GM19043 (cell line): ENCODE data around the gene ZNF747.
A peak's percentile ranks its signal among the peaks of the same experiment; 100 is the strongest.
"Not testable (repeated sequence)": the region's sequence is repeated elsewhere in the genome, so short reads cannot be mapped to it uniquely, and the experiment has no call there.

Experiments
- ATAC-seq: cut with Tn5 transposase; IDR thresholded peaks from one replicate; pipeline ENCODE4 v1.9.1; 2021; ENCODE audit warnings: low read depth; ENCODE audit not compliant: unreplicated experiment

ZNF747 gene

DNA sequence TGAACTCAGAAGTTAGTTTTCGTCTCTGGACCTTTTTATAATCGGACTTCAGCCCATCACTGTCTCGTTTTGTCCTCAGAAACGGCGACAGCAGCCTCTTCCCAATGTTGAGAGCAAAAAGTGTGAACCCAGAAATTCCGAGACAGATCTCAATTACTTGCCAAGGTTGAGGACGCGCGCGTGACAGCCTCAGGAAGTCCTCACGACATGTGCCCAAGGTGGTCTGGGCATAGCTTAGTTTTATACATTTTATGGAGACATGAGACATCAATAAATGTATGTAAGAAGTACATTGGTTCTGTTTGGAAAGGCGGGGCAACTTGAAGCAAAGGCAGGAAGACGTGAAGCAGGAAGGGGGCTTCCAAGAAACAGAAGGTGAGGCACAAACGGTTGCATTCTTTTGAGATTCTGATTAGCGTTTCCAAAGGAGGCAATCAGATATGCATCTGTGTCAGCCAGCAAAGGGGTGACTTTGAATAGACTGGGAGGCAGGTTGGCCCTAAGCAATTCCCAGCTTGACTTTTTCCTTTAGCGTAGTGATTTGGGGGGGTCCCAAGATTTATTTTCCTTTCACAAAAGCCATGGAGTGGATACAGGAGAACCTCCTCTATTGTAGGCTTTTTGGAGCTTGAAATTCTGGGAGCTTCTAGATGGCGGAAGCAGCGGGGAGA is 583 bp upstream of the ZNF747 start:
- no peak for ATAC-seq

- ATAC-seq: no peak
Observed at GRCh38 chr16:30533748-30534367, 800 bp downstream of the ZNF747 start.

DNA sequence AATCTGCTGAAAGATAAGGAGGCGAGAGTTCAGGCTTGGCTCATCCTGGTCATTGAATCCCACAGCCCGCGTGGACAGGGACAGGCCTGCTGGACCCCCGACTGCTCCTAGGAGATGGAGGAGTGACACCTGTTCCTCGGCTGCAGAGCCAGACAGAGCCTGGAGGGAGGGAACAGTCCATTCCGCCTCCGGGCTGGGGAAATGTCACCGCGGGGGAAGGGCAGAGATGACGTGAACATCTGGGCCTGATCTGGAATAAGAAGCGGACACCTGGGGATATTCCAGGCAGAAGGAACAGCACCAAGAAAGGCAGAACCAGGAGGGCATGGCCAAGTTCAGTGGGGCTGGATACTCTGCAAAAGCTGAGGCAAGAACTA is 1.5 kb downstream of the ZNF747 start:
- ATAC-seq: no peak

GRCh38 chr16:30532285-30533145 is 2.1 kb downstream of the ZNF747 start:
- ATAC-seq: no peak

- ATAC-seq: no peak
Observed at GRCh38 chr16:30530163-30531037, 4.3 kb downstream of the ZNF747 start.

GRCh38 chr16:30528799-30529457 is 5.7 kb downstream of the ZNF747 start:
- no peak for ATAC-seq

DNA sequence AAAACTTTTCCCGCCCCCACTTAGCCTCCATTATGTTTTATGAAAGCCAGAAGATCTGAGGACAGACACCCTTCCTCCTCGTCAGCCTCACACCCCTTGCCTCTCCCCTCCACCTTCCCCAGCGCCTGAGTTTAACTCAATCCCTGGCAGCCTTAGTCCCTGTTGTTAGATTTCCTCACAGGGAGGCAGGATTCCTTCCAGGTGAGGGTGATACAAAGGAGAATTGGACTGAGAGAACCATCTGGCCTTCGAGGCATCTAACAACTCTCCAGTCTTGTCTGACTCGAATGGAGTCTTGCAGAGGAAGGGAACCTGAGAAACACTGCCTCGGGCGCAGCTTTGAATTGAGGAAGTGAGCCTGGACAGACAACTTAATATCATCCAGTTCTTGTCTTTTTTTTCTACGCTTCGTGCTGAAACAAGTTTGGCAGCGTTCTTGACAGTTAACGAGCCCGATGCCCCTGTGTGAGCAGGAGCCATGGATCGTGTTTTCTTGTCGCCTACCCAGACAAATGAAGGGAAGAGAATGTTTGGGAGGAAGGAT is 7.0 kb downstream of the ZNF747 start:
- ATAC-seq: no peak

DNA sequence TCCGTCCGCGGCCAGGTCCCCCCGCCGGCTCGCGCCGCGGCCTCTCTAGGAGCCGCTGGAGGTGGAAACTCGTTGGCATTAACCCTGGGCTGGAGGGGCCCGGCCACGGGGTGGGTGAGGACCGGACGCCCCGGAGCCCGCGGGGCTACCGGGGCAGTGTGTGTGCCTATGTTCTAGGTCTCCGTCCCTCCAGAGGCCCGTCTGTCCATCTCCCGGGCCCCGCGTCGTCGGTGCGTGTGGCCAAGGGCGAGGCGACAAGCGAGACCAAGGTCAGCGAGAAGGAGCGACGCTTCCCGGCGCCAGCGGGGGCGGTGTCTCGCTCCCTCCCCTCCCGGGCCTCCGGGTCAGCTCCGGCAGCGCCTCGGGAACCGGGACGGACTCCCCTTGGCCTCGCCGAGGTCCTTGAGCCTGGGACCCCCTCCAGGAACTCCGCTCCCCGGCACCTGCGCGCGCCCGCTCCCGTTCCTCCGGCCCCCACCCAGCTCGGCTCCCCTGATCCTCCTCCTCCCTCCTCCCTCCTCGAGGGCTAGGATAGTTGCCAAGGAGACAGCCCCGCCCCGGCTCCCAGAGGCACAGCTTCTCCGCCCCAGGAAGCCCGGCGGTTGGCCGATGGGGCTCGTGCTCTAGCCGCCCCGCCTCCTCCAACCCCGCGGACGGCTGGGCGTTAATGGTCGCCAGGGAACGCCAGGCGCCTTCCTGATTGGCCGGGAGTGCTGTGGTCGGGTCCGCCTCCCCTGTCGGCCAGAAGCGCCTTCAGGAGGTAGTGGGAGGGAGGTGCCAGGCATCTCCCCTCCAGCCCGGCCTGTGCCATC is 7.6 kb downstream of the ZNF747 start:
- ATAC-seq: peak; percentile 76

- peak; percentile 19 for ATAC-seq
Observed at GRCh38 chr16:30526137-30526822, 8.4 kb downstream of the ZNF747 start, which contains the start of gene ZNF768. ZNF768 (minus strand) TSS chr16:30526566; CDS start chr16:30526413, 153 bp downstream.

GRCh38 chr16:30525844-30526136 is 8.9 kb downstream of the ZNF747 start:
- ATAC-seq: no peak

DNA sequence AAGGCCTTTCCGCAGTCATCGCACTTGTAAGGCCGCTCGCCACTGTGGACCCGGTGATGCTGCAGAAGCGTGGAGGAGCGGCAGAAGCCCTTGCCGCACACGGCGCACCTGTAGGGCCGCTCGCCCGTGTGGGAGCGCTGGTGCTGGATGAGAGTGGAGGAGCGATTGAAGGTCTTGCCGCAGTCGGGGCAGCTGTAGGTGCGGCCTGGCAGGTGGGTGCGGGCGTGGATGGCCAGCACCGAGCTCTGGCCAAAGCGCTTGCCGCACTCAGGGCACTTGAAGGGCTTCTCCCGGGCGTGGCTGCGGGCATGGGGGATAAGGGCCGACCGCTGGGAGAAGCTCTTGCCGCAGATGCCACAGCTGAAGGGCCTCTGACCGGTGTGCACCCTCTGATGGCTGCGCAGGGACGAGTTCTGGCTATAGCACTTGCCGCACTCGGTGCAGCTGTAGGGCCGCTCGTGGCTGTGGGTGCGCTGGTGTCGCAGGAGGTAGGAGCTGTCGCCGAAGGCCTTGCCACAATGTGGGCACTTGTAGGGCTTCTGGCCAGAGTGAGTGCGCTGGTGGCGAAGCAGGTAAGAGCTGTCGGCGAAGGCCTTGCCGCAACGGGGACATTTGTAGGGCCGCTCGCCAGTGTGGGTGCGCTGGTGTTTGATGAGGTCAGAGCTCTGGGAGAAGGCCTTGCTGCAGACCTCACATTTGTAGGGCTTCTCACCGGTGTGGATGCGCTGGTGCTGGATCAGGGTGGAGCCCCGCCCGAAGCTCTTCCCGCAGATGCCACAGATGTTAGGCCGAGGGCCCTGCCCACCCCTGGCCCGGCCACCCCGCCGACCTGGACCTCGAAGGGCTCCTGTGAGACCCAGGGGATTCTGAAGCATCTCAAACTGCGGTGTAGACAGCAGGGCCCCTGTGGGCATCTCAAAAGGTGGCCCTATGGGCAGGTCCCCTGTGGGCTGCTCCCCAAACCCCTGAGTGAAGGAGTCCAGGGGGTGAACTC is 9.8 kb downstream of the ZNF747 start:
- no peak for ATAC-seq

DNA sequence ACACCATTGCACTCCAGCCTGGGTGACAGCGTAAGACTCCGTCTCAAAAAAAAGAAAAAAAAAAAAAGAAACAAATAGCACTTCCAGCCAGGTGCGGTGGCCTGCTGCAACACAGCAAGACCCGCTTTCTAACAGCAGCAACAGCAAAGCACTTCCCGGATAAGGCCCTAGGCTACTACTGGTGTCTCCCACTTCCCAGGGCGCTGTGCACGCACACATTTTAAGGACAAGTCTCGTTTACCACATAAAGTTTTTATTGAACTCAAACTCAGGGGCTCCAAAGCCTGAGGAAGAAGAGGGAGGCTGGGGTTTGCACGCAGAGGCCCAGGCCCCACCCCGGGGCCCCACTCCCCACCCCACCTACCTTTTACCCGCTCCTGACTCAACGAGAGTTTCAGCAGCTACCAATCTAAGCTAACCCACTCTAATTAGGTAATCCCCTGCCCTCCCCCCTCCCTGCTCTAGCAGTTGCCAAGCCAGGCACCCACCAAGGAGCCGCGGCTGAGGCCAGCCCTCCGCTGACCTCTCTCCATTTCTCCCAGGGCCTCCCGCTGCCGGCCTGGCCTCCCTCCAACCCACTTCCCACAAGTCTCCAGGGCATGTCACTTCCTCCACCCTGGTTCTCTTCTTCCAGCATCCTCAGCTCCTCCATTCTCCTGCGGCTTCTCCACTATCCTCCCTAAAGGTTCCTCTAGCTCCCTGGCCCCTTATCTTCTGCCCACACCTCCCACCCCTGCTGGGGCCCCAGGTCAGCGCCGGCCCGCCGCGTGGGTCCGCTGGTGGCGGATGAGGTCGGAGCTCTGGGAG is 10.7 kb downstream of the ZNF747 start:
- no peak for ATAC-seq

DNA sequence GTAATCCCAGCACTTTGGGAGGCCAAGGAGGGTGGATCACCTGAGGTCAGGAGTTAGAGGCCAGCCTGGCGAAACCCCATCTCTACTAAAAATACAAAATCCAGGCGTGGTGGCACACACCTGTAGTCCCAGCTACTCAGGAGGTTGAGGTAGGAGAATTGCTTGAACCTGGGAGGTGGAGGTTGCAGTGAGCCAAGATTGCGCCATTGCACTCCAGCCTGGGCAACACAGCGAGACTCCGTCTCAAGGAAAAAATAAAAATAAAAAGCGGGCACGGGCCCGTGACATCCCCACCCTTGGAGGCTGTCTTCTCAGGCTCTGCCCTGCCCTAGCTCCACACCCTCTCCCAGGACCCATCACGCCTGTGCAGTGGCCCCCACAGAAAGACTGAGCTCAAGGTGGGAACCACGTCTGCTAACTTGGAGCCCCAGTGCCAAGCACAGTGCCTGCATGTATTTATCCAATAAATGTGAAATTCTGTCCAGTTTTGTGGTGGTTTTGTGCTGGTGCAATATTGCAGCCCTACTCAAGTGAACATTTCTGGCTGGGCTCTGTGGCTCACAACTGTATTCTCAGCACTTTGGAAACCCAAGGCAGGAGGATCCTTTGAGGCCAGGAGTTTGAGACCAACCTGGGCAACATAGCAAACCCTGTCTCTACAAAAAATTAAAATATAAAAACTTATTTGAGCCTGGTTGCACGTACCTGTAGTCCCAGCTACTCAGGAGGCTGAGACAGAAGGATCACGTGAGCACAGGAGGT is 11.8 kb downstream of the ZNF747 start:
- not testable (repeated sequence) for ATAC-seq

- no peak for ATAC-seq
Observed at GRCh38 chr16:30521873-30522641, 12.6 kb downstream of the ZNF747 start.

GRCh38 chr16:30521476-30521872 is 13.2 kb downstream of the ZNF747 start:
- ATAC-seq: no peak
